ENCODE data around the gene CARNS1. TPM values are rescaled to one million over a fixed set of nuclear protein-coding genes. Genes with fewer than 3 reads are reported as not detected.
A peak's percentile ranks its signal among the peaks of the same experiment; 100 is the strongest.

Gene CARNS1
- total and polyA plus RNA-seq, 2 of the 13 experiments (the other 11 are each of a cell fraction or from before 2014, with no cell fraction given), result not detected

GRCh38 chr11:67420646-67421429 is 5.4 kb downstream of the CARNS1 start (continued):
- TF ChIP-seq NFE2L1 (CRISPR knock-in tag; IDR thresholded peaks at IDR 0.05; ENCODE audit: borderline replicate concordance), result no peak
- peak; percentile 62; the same call in 1 of the 2 replicates for TF ChIP-seq YEATS4 (CRISPR knock-in tag; IDR thresholded peaks at IDR 0.05; ENCODE audit: borderline replicate concordance)
- TF ChIP-seq REPIN1 (CRISPR knock-in tag; IDR thresholded peaks at IDR 0.05; ENCODE audit: borderline replicate concordance, low read depth), result no peak
- no peak for TF ChIP-seq ZNF737 (CRISPR knock-in tag; IDR thresholded peaks at IDR 0.05; ENCODE audit: borderline replicate concordance)
- TF ChIP-seq, protein P1, sequence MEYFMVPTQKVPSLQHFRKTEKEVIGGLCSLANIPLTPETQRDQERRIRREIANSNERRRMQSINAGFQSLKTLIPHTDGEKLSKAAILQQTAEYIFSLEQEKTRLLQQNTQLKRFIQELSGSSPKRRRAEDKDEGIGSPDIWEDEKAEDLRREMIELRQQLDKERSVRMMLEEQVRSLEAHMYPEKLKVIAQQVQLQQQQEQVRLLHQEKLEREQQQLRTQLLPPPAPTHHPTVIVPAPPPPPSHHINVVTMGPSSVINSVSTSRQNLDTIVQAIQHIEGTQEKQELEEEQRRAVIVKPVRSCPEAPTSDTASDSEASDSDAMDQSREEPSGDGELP (IDR thresholded peaks at IDR 0.05; ENCODE audit: borderline replicate concordance, low read depth), result peak; percentile 55; the same call in 1 of the 2 replicates
- TF ChIP-seq, protein P2, sequence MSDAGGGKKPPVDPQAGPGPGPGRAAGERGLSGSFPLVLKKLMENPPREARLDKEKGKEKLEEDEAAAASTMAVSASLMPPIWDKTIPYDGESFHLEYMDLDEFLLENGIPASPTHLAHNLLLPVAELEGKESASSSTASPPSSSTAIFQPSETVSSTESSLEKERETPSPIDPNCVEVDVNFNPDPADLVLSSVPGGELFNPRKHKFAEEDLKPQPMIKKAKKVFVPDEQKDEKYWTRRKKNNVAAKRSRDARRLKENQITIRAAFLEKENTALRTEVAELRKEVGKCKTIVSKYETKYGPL (CRISPR knock-in tag; IDR thresholded peaks at IDR 0.05), result no peak
- TF ChIP-seq HDAC6 (IDR thresholded peaks at IDR 0.05; ENCODE audit: low read depth, low read length), result no peak
- peak; percentile 55 for TF ChIP-seq ZNF563 (CRISPR knock-in tag; IDR thresholded peaks at IDR 0.05)
- no peak for TF ChIP-seq NFE2L2 (IDR thresholded peaks at IDR 0.05; ENCODE audit: low read length)
- TF ChIP-seq ZNF674 (CRISPR knock-in tag; IDR thresholded peaks at IDR 0.05; ENCODE audit: low read depth), result peak; percentile 63; the same call in 1 of the 2 replicates
- no peak for TF ChIP-seq ZBTB7A (CRISPR knock-in tag; IDR thresholded peaks at IDR 0.05)
- no peak for TF ChIP-seq ZNF383 (CRISPR knock-in tag; IDR thresholded peaks at IDR 0.05; ENCODE audit: borderline replicate concordance)
- no peak for TF ChIP-seq ZKSCAN5 (CRISPR knock-in tag; IDR thresholded peaks at IDR 0.05)
- TF ChIP-seq POLR2G (IDR thresholded peaks at IDR 0.05; ENCODE audit: low read depth, low read length), result 0 out of 2 replicates have a peak, but pooled peaks have one; percentile 27
- no peak for TF ChIP-seq TRAFD1 (CRISPR knock-in tag; IDR thresholded peaks at IDR 0.05; ENCODE audit: borderline replicate concordance)
- 0 out of 2 replicates have a peak, but pooled peaks have one; percentile 42 for TF ChIP-seq ZNF607 (CRISPR knock-in tag; IDR thresholded peaks at IDR 0.05; ENCODE audit: borderline replicate concordance)
- no peak for TF ChIP-seq KLF11 (CRISPR knock-in tag; IDR thresholded peaks at IDR 0.05)
- TF ChIP-seq GTF2F1 (IDR thresholded peaks at IDR 0.05; ENCODE audit: low read length), result no peak
- TF ChIP-seq PTBP1 (IDR thresholded peaks at IDR 0.05; ENCODE audit: low read depth, low read length, poor library complexity, severe bottlenecking), result no peak
- no peak for TF ChIP-seq HNF4G (IDR thresholded peaks at IDR 0.05; ENCODE audit: borderline replicate concordance, low read depth, low read length)
- peak; percentile 19; the same call in 1 of the 2 replicates for TF ChIP-seq HNF4G (CRISPR knock-in tag; IDR thresholded peaks at IDR 0.05; ENCODE audit: borderline replicate concordance, low read depth)
- 0 out of 2 replicates have a peak, but pooled peaks have one; percentile 21 for TF ChIP-seq ZFP90 (CRISPR knock-in tag; IDR thresholded peaks at IDR 0.05; ENCODE audit: borderline replicate concordance)
- TF ChIP-seq, protein P3, sequence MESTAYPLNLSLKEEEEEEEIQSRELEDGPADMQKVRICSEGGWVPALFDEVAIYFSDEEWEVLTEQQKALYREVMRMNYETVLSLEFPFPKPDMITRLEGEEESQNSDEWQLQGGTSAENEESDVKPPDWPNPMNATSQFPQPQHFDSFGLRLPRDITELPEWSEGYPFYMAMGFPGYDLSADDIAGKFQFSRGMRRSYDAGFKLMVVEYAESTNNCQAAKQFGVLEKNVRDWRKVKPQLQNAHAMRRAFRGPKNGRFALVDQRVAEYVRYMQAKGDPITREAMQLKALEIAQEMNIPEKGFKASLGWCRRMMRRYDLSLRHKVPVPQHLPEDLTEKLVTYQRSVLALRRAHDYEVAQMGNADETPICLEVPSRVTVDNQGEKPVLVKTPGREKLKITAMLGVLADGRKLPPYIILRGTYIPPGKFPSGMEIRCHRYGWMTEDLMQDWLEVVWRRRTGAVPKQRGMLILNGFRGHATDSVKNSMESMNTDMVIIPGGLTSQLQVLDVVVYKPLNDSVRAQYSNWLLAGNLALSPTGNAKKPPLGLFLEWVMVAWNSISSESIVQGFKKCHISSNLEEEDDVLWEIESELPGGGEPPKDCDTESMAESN (CRISPR knock-in tag; conservative IDR thresholded peaks at IDR 0.05), result no peak
- TF ChIP-seq, protein P4, sequence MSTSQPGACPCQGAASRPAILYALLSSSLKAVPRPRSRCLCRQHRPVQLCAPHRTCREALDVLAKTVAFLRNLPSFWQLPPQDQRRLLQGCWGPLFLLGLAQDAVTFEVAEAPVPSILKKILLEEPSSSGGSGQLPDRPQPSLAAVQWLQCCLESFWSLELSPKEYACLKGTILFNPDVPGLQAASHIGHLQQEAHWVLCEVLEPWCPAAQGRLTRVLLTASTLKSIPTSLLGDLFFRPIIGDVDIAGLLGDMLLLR (CRISPR knock-in tag; IDR thresholded peaks at IDR 0.05), result no peak
